ENCODE data around the gene DLGAP1. TPM values are rescaled to one million over a fixed set of nuclear protein-coding genes. Genes with fewer than 3 reads are reported as not detected.

Gene DLGAP1
- total RNA-seq, 1 donor from 2014 or later: 0.05 TPM

DNA sequence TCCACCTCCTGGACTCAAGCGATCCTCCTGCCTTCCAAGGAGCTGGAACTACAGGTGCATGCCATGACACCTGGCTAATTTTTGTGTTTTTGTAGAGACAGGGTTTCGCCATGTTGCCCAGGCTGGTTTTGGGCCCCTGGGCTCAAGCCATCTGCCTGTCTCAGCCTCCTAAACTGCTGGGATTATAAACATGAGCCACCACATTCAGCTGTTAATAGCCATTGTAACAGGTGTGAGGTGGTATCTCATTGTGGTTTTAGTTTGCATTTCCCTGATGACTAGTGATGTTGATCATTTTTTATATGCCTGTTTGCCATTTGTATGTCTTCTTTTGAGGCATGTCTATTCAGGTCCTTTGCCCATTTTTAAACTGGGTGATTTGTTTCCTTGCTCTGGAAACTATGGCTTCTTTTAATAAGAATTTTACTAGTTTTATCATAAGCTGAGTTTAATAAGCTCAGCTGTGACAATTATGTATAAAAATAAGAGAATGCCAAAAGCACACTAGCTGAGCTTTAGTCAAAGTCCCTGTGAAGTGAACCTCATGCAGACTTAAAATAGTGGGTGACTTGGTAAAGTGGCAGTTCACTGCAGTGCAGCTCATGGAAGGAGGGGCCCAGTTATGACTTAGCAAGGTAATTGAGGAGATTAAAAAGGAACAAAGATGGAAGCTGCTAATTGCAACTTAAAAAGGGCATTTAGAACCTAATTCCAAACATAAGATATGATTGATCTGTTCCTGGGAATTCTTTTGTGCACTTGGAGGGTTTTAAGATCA is 540.1 kb downstream of the DLGAP1 start:
- Mint-ChIP-seq H3K27me3 (ENCODE audit: unreplicated experiment) (peaks cover 3% of the 10 kb centered on the region), H3K4me1 (ENCODE audit: unreplicated experiment) (peaks cover 14% of the 10 kb centered on the region), H3K27ac (ENCODE audit: unreplicated experiment) (no peak overlapping the region), H3K9me3 (ENCODE audit: unreplicated experiment) (no peaks in the 10 kb centered on the region), H3K36me3 (ENCODE audit: unreplicated experiment) (no peaks in the 10 kb centered on the region), H3K4me3 (ENCODE audit: unreplicated experiment) (no peak overlapping the region)
- DNase-seq (ENCODE audit: extremely low spot score, unreplicated experiment): no peak
- TF ChIP-seq, protein P1, sequence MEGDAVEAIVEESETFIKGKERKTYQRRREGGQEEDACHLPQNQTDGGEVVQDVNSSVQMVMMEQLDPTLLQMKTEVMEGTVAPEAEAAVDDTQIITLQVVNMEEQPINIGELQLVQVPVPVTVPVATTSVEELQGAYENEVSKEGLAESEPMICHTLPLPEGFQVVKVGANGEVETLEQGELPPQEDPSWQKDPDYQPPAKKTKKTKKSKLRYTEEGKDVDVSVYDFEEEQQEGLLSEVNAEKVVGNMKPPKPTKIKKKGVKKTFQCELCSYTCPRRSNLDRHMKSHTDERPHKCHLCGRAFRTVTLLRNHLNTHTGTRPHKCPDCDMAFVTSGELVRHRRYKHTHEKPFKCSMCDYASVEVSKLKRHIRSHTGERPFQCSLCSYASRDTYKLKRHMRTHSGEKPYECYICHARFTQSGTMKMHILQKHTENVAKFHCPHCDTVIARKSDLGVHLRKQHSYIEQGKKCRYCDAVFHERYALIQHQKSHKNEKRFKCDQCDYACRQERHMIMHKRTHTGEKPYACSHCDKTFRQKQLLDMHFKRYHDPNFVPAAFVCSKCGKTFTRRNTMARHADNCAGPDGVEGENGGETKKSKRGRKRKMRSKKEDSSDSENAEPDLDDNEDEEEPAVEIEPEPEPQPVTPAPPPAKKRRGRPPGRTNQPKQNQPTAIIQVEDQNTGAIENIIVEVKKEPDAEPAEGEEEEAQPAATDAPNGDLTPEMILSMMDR (IDR thresholded peaks at IDR 0.05): no peak

DNA sequence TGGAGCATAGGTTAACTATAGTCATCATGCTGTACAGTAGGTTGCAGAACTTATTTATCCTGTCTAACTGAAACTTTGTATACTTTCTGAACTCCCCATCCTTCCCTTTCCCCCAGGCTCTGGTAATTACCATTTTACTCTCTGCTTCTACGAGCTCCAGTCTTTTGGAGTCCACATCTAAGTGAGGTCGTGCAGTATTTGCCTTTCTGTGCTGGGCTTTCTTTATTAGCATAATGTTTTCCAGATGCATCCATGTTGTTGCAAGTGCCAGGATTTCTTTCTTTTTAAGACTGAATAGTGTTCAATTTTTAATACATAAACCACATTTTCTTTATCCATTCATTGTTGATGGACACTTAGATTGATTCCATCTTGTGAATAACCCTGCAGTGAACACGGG is 541.0 kb downstream of the DLGAP1 start:
- H3K9me3 Mint-ChIP-seq (ENCODE audit: unreplicated experiment): no peaks in the 10 kb centered on the region
- no peaks in the 10 kb centered on the region for H3K36me3 Mint-ChIP-seq (ENCODE audit: unreplicated experiment)
- peaks cover 14% of the 10 kb centered on the region for H3K4me1 Mint-ChIP-seq (ENCODE audit: unreplicated experiment)
- H3K27ac Mint-ChIP-seq (ENCODE audit: unreplicated experiment): no peak overlapping the region
- H3K4me3 Mint-ChIP-seq (ENCODE audit: unreplicated experiment): no peak overlapping the region
- TF ChIP-seq, protein P1 (IDR thresholded peaks at IDR 0.05): no peak
- peaks cover 3% of the 10 kb centered on the region for H3K27me3 Mint-ChIP-seq (ENCODE audit: unreplicated experiment)
- DNase-seq (ENCODE audit: extremely low spot score, unreplicated experiment): no peak

DNA sequence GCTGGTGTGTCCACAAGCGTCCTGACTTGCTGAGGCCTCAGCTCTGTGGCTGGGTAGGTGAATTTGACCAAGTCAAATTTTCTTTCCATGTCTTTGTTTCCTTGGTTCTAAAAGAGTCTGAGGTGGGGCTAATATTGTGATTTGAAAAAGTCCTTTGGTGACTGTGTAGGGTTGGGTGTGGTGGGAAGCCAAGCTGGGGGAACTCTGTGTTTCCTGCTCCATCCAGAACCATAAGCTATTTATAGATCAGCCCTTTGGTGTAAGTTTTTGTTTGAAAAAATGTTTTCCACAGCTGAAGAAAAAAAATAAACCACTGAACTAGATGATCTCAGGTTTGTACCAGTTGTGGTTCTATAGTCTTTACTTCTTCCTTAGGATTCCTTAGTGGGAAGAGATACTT is 542.4 kb downstream of the DLGAP1 start:
- no peak for DNase-seq (ENCODE audit: extremely low spot score, unreplicated experiment)
- Mint-ChIP-seq H3K9me3 (ENCODE audit: unreplicated experiment) (no peaks in the 10 kb centered on the region), H3K4me1 (ENCODE audit: unreplicated experiment) (peaks cover 14% of the 10 kb centered on the region), H3K36me3 (ENCODE audit: unreplicated experiment) (no peaks in the 10 kb centered on the region), H3K27ac (ENCODE audit: unreplicated experiment) (peak overlapping the region; percentile 56), H3K4me3 (ENCODE audit: unreplicated experiment) (no peak overlapping the region), H3K27me3 (ENCODE audit: unreplicated experiment) (no peaks in the 10 kb centered on the region)
- TF ChIP-seq, protein P1 (IDR thresholded peaks at IDR 0.05): no peak

DNA sequence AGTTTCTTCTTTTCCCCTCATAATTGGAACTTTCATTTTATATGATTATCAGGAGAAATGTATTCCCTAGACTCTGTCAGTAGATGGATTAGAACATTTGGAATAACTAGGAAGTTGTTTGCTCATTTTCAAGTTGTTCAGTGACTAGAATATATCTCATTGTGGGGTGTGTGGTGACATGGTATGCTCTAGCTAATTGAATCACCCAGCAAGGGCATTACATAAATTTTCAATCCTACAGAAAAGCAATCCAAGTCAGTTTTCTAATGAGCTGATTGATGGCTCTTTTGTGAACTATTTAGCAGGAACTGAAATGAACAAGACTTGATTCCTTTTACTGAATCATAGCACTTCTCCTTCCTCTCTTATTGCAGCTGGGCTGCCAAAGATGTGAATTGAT is 543.7 kb downstream of the DLGAP1 start:
- H3K36me3 Mint-ChIP-seq (ENCODE audit: unreplicated experiment): no peaks in the 10 kb centered on the region
- H3K27ac Mint-ChIP-seq (ENCODE audit: unreplicated experiment): no peak overlapping the region
- H3K9me3 Mint-ChIP-seq (ENCODE audit: unreplicated experiment): no peaks in the 10 kb centered on the region
- H3K4me1 Mint-ChIP-seq (ENCODE audit: unreplicated experiment): peaks cover 16% of the 10 kb centered on the region
- no peak for DNase-seq (ENCODE audit: extremely low spot score, unreplicated experiment)
- no peak overlapping the region for H3K4me3 Mint-ChIP-seq (ENCODE audit: unreplicated experiment)
- H3K27me3 Mint-ChIP-seq (ENCODE audit: unreplicated experiment): no peaks in the 10 kb centered on the region
- TF ChIP-seq, protein P1 (IDR thresholded peaks at IDR 0.05): no peak

DNA sequence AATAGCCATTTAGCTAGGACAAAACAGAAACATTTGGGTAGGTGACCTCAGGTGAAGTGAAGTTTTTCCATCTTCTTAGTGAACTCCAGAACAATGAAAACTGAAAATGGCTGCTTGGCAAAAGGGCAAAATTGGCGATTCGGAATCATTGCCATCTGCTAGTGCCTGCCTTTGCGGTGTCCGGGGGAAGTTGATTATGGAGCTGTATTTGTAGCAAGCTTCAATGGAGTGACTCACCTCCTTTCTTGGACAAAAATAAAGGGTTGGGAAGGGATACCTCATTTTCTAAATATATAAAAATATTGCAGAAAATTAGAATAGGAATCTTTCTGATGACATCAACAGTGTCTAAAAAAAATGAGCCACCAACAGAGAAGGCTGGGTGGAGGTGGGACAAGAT is 544.6 kb downstream of the DLGAP1 start:
- TF ChIP-seq, protein P1 (IDR thresholded peaks at IDR 0.05): no peak
- Mint-ChIP-seq H3K4me1 (ENCODE audit: unreplicated experiment) (peaks cover 16% of the 10 kb centered on the region), H3K27me3 (ENCODE audit: unreplicated experiment) (no peaks in the 10 kb centered on the region), H3K27ac (ENCODE audit: unreplicated experiment) (no peak overlapping the region), H3K36me3 (ENCODE audit: unreplicated experiment) (no peaks in the 10 kb centered on the region), H3K4me3 (ENCODE audit: unreplicated experiment) (no peak overlapping the region), H3K9me3 (ENCODE audit: unreplicated experiment) (no peaks in the 10 kb centered on the region)
- DNase-seq (ENCODE audit: extremely low spot score, unreplicated experiment): no peak
